HG03565 (cell line): ENCODE results near the gene RUNX2.
A peak's percentile ranks its signal among the peaks of the same experiment; 100 is the strongest.

Experiments
- ATAC-seq: cut with Tn5 transposase; IDR thresholded peaks from one replicate; pipeline ENCODE4 v1.9.1; 2021; ENCODE audit warnings: mild to moderate bottlenecking, moderate library complexity; ENCODE audit not compliant: unreplicated experiment

Gene RUNX2

DNA sequence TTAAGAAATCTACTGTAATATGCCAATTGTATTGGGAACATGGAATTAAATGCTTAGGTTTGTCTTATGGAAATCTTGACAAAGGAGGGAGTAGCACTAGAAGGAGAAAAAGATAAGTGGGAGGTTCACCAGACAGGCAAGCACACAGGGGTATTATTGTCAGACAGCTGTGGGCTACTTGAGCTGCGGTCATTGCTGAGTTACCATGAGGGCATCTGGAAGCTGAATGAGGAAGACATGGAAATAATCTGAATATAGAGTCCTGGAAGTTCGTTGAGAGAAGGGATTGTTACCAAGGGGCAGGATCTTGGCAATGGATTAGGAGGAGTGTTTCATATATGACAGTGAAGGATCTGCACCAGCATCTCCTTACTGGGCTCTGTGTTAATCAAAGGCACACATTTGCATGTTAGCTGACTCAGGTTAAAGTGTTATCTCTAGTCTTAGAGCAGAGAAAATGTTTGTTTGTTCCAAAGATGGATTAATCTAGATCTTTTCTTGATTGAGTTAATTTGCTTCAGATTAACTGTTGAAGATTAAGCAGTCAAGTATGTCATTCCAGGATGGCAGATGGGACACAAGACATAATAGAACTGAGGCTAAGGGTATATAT is 102.6 kb downstream of the RUNX2 start:
- ATAC-seq, result no peak

DNA sequence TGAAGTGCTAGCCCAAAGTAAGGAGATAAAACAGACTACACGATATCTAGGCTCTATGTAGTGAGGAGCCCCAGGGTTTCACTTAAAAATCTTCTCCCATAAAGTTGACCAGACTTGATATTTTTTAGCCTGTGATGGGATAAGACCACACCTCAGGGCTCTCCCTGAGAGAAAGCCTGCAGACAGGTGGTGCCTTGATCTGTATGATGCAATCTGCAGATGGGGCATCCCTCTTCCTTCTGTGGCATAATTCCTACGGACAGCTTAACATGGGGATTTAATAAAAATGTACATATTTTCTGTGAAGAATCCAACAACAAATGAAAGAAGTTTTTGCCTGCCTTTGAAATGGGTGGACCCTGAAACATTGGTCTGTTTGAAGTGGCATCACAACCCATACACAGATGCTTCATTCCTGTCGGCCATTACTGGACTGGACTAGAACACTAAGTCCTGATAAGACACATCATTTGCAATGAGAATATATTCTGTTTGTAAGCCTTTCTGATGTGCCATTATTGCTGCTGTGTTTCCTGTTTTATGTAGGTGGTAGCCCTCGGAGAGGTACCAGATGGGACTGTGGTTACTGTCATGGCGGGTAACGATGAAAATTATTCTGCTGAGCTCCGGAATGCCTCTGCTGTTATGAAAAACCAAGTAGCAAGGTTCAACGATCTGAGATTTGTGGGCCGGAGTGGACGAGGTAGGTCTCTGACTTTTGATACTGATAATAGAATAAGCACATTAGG is 103.4 kb downstream of the RUNX2 start:
- ATAC-seq, result no peak

GRCh38 chr6:45432977-45433376 is 104.8 kb downstream of the RUNX2 start:
- ATAC-seq, result no peak

DNA sequence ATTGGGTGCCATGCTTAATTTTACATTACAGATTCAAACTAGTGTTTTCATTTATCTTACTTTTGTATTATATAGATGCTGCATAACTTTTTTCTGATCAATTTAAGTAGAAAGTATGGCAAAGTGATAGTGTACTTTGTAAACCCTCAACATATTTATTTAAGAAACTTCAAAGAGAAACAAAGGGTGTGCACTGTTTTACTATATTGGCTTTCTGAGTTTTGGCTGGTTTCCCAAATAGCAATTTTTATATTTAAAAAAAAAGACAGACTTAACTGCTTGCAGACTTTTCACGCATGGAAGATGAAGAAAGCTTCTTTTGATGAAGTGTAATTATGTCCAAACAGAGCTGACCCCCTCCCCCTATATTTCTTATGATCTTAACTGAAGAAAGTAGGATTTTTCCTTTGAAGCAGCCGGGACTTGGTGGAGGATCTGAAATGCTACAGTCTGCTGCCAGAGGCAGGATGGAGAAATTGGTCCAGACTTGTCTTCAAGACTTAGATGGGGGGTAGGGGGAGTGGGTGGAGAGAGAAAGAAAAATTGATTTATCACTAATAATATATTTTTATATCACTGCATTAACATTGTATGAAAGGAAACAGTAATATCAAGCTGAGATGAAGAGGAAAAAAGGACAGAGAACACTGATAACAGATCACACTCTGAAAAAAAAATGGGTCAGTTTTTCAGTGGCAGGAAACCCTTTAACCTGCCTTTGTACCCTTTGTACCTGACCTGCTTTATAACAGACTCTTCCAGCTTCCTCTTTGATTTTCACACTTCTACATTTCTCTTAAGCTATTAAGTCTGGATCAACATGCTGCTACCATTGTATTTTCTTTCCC is 105.6 kb downstream of the RUNX2 start:
- ATAC-seq, result no peak

- no peak for ATAC-seq
Measured at GRCh38 chr6:45434381-45434700, 106.2 kb downstream of the RUNX2 start.

- ATAC-seq, result peak; percentile 71
Measured at GRCh38 chr6:45436544-45437438, 108.7 kb downstream of the RUNX2 start.

GRCh38 chr6:45437439-45437815 is 109.3 kb downstream of the RUNX2 start:
- ATAC-seq, result no peak

- no peak for ATAC-seq
Measured at GRCh38 chr6:45438151-45438550, 110.0 kb downstream of the RUNX2 start.

- no peak for ATAC-seq
Measured at GRCh38 chr6:45438849-45439406, 110.8 kb downstream of the RUNX2 start.

DNA sequence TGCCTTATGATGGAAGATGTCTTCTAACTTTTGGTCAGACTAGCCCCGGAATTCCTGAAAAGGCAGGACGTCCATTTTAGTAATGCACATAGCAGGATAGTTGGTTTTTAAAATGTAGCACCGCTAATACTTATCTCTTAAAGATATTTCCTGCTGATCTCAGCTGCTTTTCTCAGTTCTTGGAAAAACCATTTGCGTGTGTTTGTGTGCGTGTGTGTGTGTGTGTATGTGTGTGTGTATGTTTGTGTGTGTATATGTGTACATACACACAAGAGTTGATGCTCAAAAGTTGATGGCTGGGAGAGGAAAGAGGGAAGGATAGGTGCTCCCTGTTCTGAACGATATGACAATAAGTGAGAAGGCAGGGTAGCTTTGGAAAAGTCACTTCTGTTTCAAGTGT is 111.3 kb downstream of the RUNX2 start:
- ATAC-seq, result no peak

DNA sequence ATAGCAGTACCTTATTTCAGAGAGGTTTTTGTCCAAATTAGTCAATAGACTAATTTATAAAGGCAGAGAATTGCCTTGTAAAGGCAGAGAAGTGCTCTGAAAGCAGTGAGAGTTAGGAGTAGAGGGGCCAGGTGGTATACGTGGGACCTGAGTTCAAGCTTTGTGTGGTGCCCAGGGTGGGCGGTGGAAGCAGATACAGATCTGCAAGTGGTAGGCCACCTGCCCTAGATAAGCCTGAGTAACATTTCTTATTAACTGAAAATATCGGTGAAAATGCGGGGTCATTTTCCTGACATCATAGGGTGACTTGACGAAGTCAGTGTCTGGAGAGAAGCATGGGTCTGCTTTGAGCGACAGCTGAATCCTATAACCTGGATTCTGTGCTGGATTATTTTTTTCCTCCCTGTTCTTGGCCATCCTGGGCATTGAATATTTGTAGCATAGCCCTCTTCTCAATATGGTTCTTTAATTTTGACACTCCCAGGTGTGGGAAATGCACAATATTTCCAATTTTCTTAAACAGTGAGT is 111.8 kb downstream of the RUNX2 start:
- no peak for ATAC-seq

GRCh38 chr6:45441851-45442453 is 113.8 kb downstream of the RUNX2 start:
- ATAC-seq, result no peak

- ATAC-seq, result no peak
Measured at GRCh38 chr6:45442716-45443115, 114.6 kb downstream of the RUNX2 start.

GRCh38 chr6:45445364-45445748 is 117.2 kb downstream of the RUNX2 start:
- ATAC-seq, result no peak

- ATAC-seq, result no peak
Measured at GRCh38 chr6:45445749-45446549, 117.8 kb downstream of the RUNX2 start.

- no peak for ATAC-seq
Measured at GRCh38 chr6:45447005-45447404, 118.9 kb downstream of the RUNX2 start.

GRCh38 chr6:45447716-45448115 is 119.6 kb downstream of the RUNX2 start:
- no peak for ATAC-seq

- ATAC-seq, result no peak
Measured at GRCh38 chr6:45448417-45449389, 120.6 kb downstream of the RUNX2 start.
